Stimulated activated CD4-positive, alpha-beta T cell treated with anti-CD3 and anti-CD28 coated beads, Interleukin-2, amount 100 ng/mL, for 48 hours (primary cell): ENCODE results near the gene SERPINE1.
"Not testable (repeated sequence)": the region's sequence is repeated elsewhere in the genome, so short reads cannot be mapped to it uniquely, and the experiment has no call there.

ENCODE experiments used
- DNase-seq, 2 donors: peaks; one replicate each; pipeline ENCODE4 v3.0.0-alpha.2; 2020

SERPINE1 gene

GRCh38 chr7:101103701-101104100 is 23.2 kb upstream of the SERPINE1 start:
- DNase-seq, result not testable (repeated sequence)

GRCh38 chr7:101104193-101104713 is 22.7 kb upstream of the SERPINE1 start:
- no peak for DNase-seq

GRCh38 chr7:101104799-101105198 is 22.1 kb upstream of the SERPINE1 start:
- DNase-seq, result no peak

GRCh38 chr7:101105248-101105647 is 21.7 kb upstream of the SERPINE1 start:
- DNase-seq, result not testable (repeated sequence)

GRCh38 chr7:101106386-101106785 is 20.5 kb upstream of the SERPINE1 start:
- no peak for DNase-seq

GRCh38 chr7:101108330-101108857 is 18.5 kb upstream of the SERPINE1 start:
- no peak for DNase-seq

- no peak for DNase-seq
Observed at GRCh38 chr7:101108961-101109360, 17.9 kb upstream of the SERPINE1 start.

GRCh38 chr7:101109368-101109767 is 17.5 kb upstream of the SERPINE1 start:
- no peak for DNase-seq

GRCh38 chr7:101111261-101111660 is 15.6 kb upstream of the SERPINE1 start:
- DNase-seq, result no peak

GRCh38 chr7:101112233-101112632 is 14.7 kb upstream of the SERPINE1 start:
- DNase-seq, result no peak

- DNase-seq, result not testable (repeated sequence)
Observed at GRCh38 chr7:101113140-101113539, 13.8 kb upstream of the SERPINE1 start.

- no peak for DNase-seq
Observed at GRCh38 chr7:101113836-101114235, 13.1 kb upstream of the SERPINE1 start.

- DNase-seq, result no peak
Observed at GRCh38 chr7:101114492-101114891, 12.4 kb upstream of the SERPINE1 start.

GRCh38 chr7:101115215-101115614 is 11.7 kb upstream of the SERPINE1 start:
- no peak for DNase-seq

GRCh38 chr7:101116898-101117297 is 10.0 kb upstream of the SERPINE1 start:
- no peak for DNase-seq

GRCh38 chr7:101118856-101119255 is 8.0 kb upstream of the SERPINE1 start:
- DNase-seq, result no peak

- no peak for DNase-seq
Observed at GRCh38 chr7:101119876-101120275, 7.0 kb upstream of the SERPINE1 start.

GRCh38 chr7:101120315-101120714 is 6.6 kb upstream of the SERPINE1 start:
- no peak for DNase-seq

GRCh38 chr7:101121631-101121990 is 5.3 kb upstream of the SERPINE1 start:
- not testable (repeated sequence) for DNase-seq

GRCh38 chr7:101121991-101122932 is 4.6 kb upstream of the SERPINE1 start:
- DNase-seq, result no peak

- DNase-seq, result no peak
Observed at GRCh38 chr7:101122933-101123702, 3.8 kb upstream of the SERPINE1 start.

GRCh38 chr7:101123703-101124068 is 3.2 kb upstream of the SERPINE1 start:
- DNase-seq, result no peak

- DNase-seq, result no peak
Observed at GRCh38 chr7:101124376-101125056, 2.4 kb upstream of the SERPINE1 start.
